Transverse colon (tissue), 4 donors: ENCODE measurements around the gene TVP23C. TPM values are rescaled to one million over a fixed set of nuclear protein-coding genes. Genes with fewer than 3 reads are reported as not detected.

Experiments used
- DNase-seq: peaks from one replicate; pipeline ENCODE4 v3.0.0-alpha.2; 2019
- H3K27ac ChIP-seq, 4 donors: fragments of 200-600 bp; sonication (generic); 2 replicates each; pipeline ENCODE4 v1.5.1; 2016 to 2018; ENCODE audit warnings: inconsistent platforms in 4 of 4
- H3K27me3 ChIP-seq: fragments of 200-600 bp; sonication (generic); 2 replicates; pipeline ENCODE4 v1.5.1; 2017; ENCODE audit warnings: inconsistent platforms
- H3K36me3 ChIP-seq, 4 donors: fragments of 200-600 bp; sonication (generic); 2 replicates each; pipeline ENCODE4 v1.5.1; 2017 to 2019; ENCODE audit warnings: inconsistent platforms in 4 of 4
- H3K4me1 ChIP-seq, 4 donors: fragments of 200-600 bp; sonication (generic); 2 replicates each; pipeline ENCODE4 v1.5.1; 2017 to 2020; ENCODE audit warnings: inconsistent platforms in 4 of 4
- H3K4me3 ChIP-seq, 4 donors: fragments of 200-600 bp; sonication (generic); 1 replicate in 1 of 4; 2 replicates in 3 of 4; pipeline versions ENCODE4 v1.5.1 to v1.6.1; 2017 to 2019; ENCODE audit warnings: inconsistent platforms in 4 of 4
- H3K9me3 ChIP-seq, 2 donors: fragments of 200-600 bp; sonication (generic); 2 replicates each; pipeline ENCODE4 v1.5.1; 2017 to 2019; ENCODE audit warnings: inconsistent platforms in 2 of 2
- CTCF ChIP-seq, 5 experiments: fragments of 200-600 bp in 3 of 5; fragments of 450-650 bp in 2 of 5; sonication (generic) in 3 of 5; IDR thresholded peaks; 1 replicate in 2 of 5; 2 replicates in 3 of 5; pipeline ENCODE4 v1.5.1; 2016 to 2017; ENCODE audit warnings: antibody characterized with exemption in 5 of 5, inconsistent platforms in 3 of 5, mild to moderate bottlenecking in 2 of 5, moderate library complexity in 1 of 5
- EP300 ChIP-seq: sonication (generic); formaldehyde crosslinking; IDR thresholded peaks from one replicate; pipeline ENCODE4 v1.6.1; 2017; ENCODE audit warnings: antibody characterized with exemption, low read depth
- POLR2A ChIP-seq: fragments of 450-650 bp; IDR thresholded peaks from one replicate; pipeline ENCODE4 v1.6.1; 2016; ENCODE audit warnings: antibody characterized with exemption, mild to moderate bottlenecking, moderate library complexity
- POLR2AphosphoS5 ChIP-seq, 3 donors: sonication (generic); formaldehyde crosslinking; IDR thresholded peaks; one replicate each; pipeline ENCODE4 v1.6.1; 2016; ENCODE audit warnings: antibody characterized with exemption in 3 of 3
- WGBS, 2 donors: methylation state at CpG; one replicate each; pipeline ENCODE4 v1.1.5; 2018; ENCODE audit warnings: low coverage in 1 of 2; 5-methylcytosine and 5-hydroxymethylcytosine counted together
- in situ Hi-C, 4 donors: fragments of 200-750 bp; cut with MboI; loops; one replicate each; pipeline versions ENCODE4 v1.15.0 to v1.15.1; 2017; ENCODE audit warnings: low sequenced_read_pairs in 3 of 4, low pct_ligation_motif_present in 1 of 4, low pct_unique_long_range_greater_than_20kb in 1 of 4
- intact Hi-C: fragments of 100-400 bp; cut with DNase I; formaldehyde crosslinking; loops from one replicate; pipeline ENCODE4 v1.15.1; 2023; ENCODE audit warnings: low total_unique reads
- small RNA-seq, 4 donors: library from RNA; depleted of rRNA; stranded (forward); fragments of <200 nt; gene quantifications; one replicate each; pipeline ENCODE3, GENCODE V24; 2016
- total RNA-seq, 4 donors: library from RNA; depleted of rRNA; stranded (reverse); fragments of >200 nt; gene quantifications; one replicate each; pipeline ENCODE4 v1.1.0, GENCODE V29; 2016

The TVP23C gene
- total RNA-seq, 4 donors from 2014 or later = 15.0 to 457 (median 33.7) TPM

- H3K4me1 ChIP-seq = peaks cover 5 to 28% (median 11%) of the 10 kb centered on the region in 4 donors
- TF ChIP-seq POLR2AphosphoS5 (IDR thresholded peaks at IDR 0.05) (no peak), CTCF (IDR thresholded peaks at IDR 0.05) (no peak), EP300 (no peak), POLR2A (no peak)
- intact Hi-C loops (no loop called here), in situ Hi-C loops (no loop called here)
- H3K4me3 ChIP-seq = no peak overlapping the region
- no peak for DNase-seq
- H3K36me3 ChIP-seq = no peaks in the 10 kb centered on the region
- peak overlapping the region in 1 of 4 donors; percentile 10 for H3K27ac ChIP-seq
- H3K27me3 ChIP-seq = no peaks in the 10 kb centered on the region
- WGBS, 2 donors = 43 to 77% methylated on average over 1 to 4 of the region's 4 CpGs
- no peaks in the 10 kb centered on the region for H3K9me3 ChIP-seq
Observed at GRCh38 chr17:15453246-15453645, 110.0 kb downstream of the TVP23C start.

GRCh38 chr17:15452746-15453145, 110.5 kb downstream of the TVP23C start:
- Histone ChIP-seq H3K27me3 (no peaks in the 10 kb centered on the region), H3K36me3 (no peaks in the 10 kb centered on the region), H3K4me3 (no peak overlapping the region), H3K27ac (peak overlapping the region in 1 of 4 donors; percentile 10), H3K9me3 (no peaks in the 10 kb centered on the region), H3K4me1 (peaks cover 5 to 23% (median 9%) of the 10 kb centered on the region in 4 donors)
- intact Hi-C loops = no loop called here
- WGBS, 2 donors = 15 to 65% methylated on average over 1 of the region's 1 CpG
- in situ Hi-C loops = no loop called here
- TF ChIP-seq CTCF (IDR thresholded peaks at IDR 0.05) = no peak
- TF ChIP-seq POLR2A = no peak
- TF ChIP-seq POLR2AphosphoS5 (IDR thresholded peaks at IDR 0.05) = no peak
- no peak for TF ChIP-seq EP300
- DNase-seq = no peak

Small RNAs within 50 kb of the gene (small RNA-seq; reads per million reads assigned to genes)
- gene AC005838.1 (0 reads per million in 4 donors), gene RF00090 (0 reads per million in 4 donors)

Other genes with a start within 250 kb of the TVP23C start
- under 1 TPM in 2 of 4 donors, not detected in 2; 0.41 to 0.48 TPM for gene TEKT3, start 221.9 kb downstream of the TVP23C start, total RNA-seq
- 10 to 100 TPM in 3 of 4 donors, 1 to 10 TPM in 1; 2.2 to 93.5 (median 14.4) TPM for gene CDRT4, start 95.9 kb downstream of the TVP23C start, total RNA-seq
- gene FBXW10B, start 56.2 kb upstream of the TVP23C start, total RNA-seq = under 1 TPM in 1 of 4 donors, not detected in 3; 0.82 TPM
- 10 to 100 TPM; 10.1 to 44.2 (median 14.2) TPM for gene TRIM16, start 120.8 kb upstream of the TVP23C start, total RNA-seq
- gene ZNF286A, start 136.3 kb upstream of the TVP23C start, total RNA-seq = 10 to 100 TPM in 3 of 4 donors, 1 to 10 TPM in 1; 3.2 to 73.7 (median 11.9) TPM
- under 1 TPM in 1 of 4 donors, not detected in 3; 0.16 TPM for gene TBC1D26, start 168.8 kb upstream of the TVP23C start, total RNA-seq